ENCODE measurements around the gene SCAMP4.

GRCh38 chr19:1902923-1903322, 2.3 kb upstream of the SCAMP4 start:
- TF ChIP-seq CTCF (IDR thresholded peaks at IDR 0.05; ENCODE audit: poor library complexity), result no peak
- no peak for TF ChIP-seq EZH2 (IDR thresholded peaks at IDR 0.05; ENCODE audit: borderline replicate concordance)

Data from hepatocyte (in vitro differentiated cells).